ENCODE results near the gene IL17RC. TPM values are rescaled to one million over a fixed set of nuclear protein-coding genes. Genes with fewer than 3 reads are reported as not detected.

The IL17RC gene
- total RNA-seq, 4 donors from 2014 or later = 61.1 to 74.4 (median 67.1) TPM

DNA sequence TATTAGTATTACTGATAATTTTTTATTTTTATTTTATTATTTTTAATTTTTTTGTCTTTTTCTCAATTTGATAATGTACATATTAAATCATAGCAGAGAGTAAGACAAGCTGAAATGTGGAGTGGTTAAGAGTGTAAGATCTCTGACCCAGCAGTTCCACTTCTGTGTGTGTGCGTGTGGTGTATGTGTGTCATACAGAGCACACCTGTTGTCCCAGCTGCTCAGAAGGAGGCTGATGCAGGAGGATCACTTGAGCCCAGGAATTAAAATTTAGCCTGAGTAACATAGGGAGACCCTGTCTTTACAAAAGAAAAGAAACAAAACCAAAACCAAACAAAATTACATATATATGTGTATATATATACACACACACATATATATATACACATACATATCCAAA lies 35.5 kb upstream of the IL17RC start:
- Histone ChIP-seq H3K4me1 (peaks cover 0 to 8% (median 2%) of the 10 kb centered on the region in 4 donors), H3K9me3 (no peaks in the 10 kb centered on the region), H3K36me3 (no peaks in the 10 kb centered on the region), H3K27ac (no peak overlapping the region), H3K27me3 (no peaks in the 10 kb centered on the region), H3K4me3 (no peak overlapping the region)
- DNase-seq = no peak
- TF ChIP-seq POLR2A (IDR thresholded peaks at IDR 0.05) (no peak), EP300 (IDR thresholded peaks at IDR 0.05; ENCODE audit: low read depth) (no peak), POLR2AphosphoS5 (IDR thresholded peaks at IDR 0.05) (no peak)
- TF ChIP-seq, protein P1, sequence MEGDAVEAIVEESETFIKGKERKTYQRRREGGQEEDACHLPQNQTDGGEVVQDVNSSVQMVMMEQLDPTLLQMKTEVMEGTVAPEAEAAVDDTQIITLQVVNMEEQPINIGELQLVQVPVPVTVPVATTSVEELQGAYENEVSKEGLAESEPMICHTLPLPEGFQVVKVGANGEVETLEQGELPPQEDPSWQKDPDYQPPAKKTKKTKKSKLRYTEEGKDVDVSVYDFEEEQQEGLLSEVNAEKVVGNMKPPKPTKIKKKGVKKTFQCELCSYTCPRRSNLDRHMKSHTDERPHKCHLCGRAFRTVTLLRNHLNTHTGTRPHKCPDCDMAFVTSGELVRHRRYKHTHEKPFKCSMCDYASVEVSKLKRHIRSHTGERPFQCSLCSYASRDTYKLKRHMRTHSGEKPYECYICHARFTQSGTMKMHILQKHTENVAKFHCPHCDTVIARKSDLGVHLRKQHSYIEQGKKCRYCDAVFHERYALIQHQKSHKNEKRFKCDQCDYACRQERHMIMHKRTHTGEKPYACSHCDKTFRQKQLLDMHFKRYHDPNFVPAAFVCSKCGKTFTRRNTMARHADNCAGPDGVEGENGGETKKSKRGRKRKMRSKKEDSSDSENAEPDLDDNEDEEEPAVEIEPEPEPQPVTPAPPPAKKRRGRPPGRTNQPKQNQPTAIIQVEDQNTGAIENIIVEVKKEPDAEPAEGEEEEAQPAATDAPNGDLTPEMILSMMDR (IDR thresholded peaks at IDR 0.05) = no peak
- in situ Hi-C loops (cut with MboI; ENCODE audit: low pct_ligation_motif_present in 1 of 4, low pct_unique_long_range_greater_than_20kb in 1 of 4, low sequenced_read_pairs in 3 of 4) (no loop called here), intact Hi-C loops (cut with DNase I; ENCODE audit: low total_unique reads) (no loop called here)
- WGBS, 2 donors (ENCODE audit: low coverage in 1 of 2) = 80 to 81% methylated on average over 1 of the region's 1 CpG

- H3K9me3 ChIP-seq = no peaks in the 10 kb centered on the region
- DNase-seq = no peak
- in situ Hi-C loops (cut with MboI; ENCODE audit: low pct_ligation_motif_present in 1 of 4, low pct_unique_long_range_greater_than_20kb in 1 of 4, low sequenced_read_pairs in 3 of 4) (no loop called here), intact Hi-C loops (cut with DNase I; ENCODE audit: low total_unique reads) (no loop called here)
- no peaks in the 10 kb centered on the region for H3K36me3 ChIP-seq
- H3K27me3 ChIP-seq = no peaks in the 10 kb centered on the region
- WGBS, 2 donors (ENCODE audit: low coverage in 1 of 2) = 80 to 83% methylated on average over 7 of the region's 7 CpGs
- peak overlapping the region in 3 of 4 donors; percentile 13 to 50 (median 47) for H3K27ac ChIP-seq
- no peak overlapping the region for H3K4me3 ChIP-seq
- no peak for TF ChIP-seq POLR2A (IDR thresholded peaks at IDR 0.05)
- TF ChIP-seq POLR2AphosphoS5 (IDR thresholded peaks at IDR 0.05) = no peak
- no peak for TF ChIP-seq EP300 (IDR thresholded peaks at IDR 0.05; ENCODE audit: low read depth)
- TF ChIP-seq, protein P1 (IDR thresholded peaks at IDR 0.05) = no peak
- H3K4me1 ChIP-seq = peaks cover 0 to 8% (median 2%) of the 10 kb centered on the region in 4 donors
These were observed 33.0 kb upstream of the IL17RC start for GRCh38 chr3:9883706-9884554.

DNA sequence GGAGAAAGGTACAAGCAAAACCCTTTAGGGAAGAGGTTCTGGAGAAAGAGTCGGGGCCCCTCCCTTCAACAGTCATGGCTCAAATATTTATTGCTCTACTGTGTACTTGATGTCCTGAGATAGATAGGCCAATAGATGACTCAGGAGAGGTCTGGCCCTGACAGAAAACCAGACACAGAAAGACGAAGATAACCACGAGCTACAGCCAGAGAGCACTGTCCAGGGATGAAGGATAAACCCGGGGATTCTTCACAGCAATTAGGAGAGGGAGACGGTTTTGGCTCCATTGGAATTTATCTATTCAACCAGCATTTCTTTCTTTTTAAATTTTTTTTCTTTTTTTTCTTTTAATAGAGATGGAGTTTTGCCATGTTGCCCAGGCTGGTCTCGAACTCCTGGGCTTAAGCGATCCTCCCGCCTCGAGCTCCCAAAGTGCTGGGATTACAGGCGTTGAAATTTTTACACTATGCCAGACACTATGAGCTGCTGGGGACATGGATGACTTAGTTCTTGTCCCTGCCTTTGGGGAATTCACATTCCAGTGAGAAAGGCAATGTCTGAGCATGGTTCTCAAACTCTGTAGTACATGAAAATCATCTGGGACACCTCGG lies 32.2 kb upstream of the IL17RC start:
- in situ Hi-C loops (cut with MboI; ENCODE audit: low pct_ligation_motif_present in 1 of 4, low pct_unique_long_range_greater_than_20kb in 1 of 4, low sequenced_read_pairs in 3 of 4) (no loop called here), intact Hi-C loops (cut with DNase I; ENCODE audit: low total_unique reads) (no loop called here)
- Histone ChIP-seq H3K4me1 (peaks cover 0 to 8% (median 0%) of the 10 kb centered on the region in 4 donors), H3K9me3 (no peaks in the 10 kb centered on the region), H3K27me3 (no peaks in the 10 kb centered on the region), H3K4me3 (no peak overlapping the region), H3K27ac (peak overlapping the region in 3 of 4 donors; percentile 13 to 50 (median 47)), H3K36me3 (no peaks in the 10 kb centered on the region)
- no peak for DNase-seq
- TF ChIP-seq, protein P1 (IDR thresholded peaks at IDR 0.05) = no peak
- TF ChIP-seq POLR2AphosphoS5 (IDR thresholded peaks at IDR 0.05) (peak in 2 of 3 donors; percentile 44 to 55), POLR2A (IDR thresholded peaks at IDR 0.05) (no peak), EP300 (IDR thresholded peaks at IDR 0.05; ENCODE audit: low read depth) (no peak)
- WGBS, 2 donors (ENCODE audit: low coverage in 1 of 2) = 52 to 79% methylated on average over 6 to 11 of the region's 11 CpGs

DNA sequence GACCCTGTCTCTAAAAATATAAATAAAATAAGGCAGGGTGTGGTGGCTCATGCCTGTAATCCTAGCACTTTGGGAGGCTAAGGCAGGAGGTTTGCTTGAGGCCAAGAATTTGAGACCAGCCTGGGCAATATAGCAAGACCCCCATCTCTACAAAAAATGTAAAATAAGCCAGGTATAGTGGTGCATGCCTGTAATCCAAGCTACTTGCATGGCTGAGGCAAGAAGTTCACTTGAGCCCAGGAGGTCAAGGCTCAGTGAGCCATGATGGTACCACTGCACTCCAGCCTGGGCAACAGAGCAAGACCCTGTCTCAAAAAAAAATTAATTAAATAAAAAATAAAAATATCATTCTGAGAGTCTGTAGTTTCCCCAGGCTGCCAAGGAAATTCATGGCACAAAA lies 30.6 kb upstream of the IL17RC start:
- Histone ChIP-seq H3K4me3 (no peak overlapping the region), H3K36me3 (no peaks in the 10 kb centered on the region), H3K9me3 (no peaks in the 10 kb centered on the region), H3K27me3 (no peaks in the 10 kb centered on the region), H3K4me1 (peaks cover 0 to 16% (median 2%) of the 10 kb centered on the region in 4 donors), H3K27ac (no peak overlapping the region)
- TF ChIP-seq, protein P1 (IDR thresholded peaks at IDR 0.05) = no peak
- TF ChIP-seq POLR2A (IDR thresholded peaks at IDR 0.05) (no peak), POLR2AphosphoS5 (IDR thresholded peaks at IDR 0.05) (no peak), EP300 (IDR thresholded peaks at IDR 0.05; ENCODE audit: low read depth) (no peak)
- in situ Hi-C loops (cut with MboI; ENCODE audit: low pct_ligation_motif_present in 1 of 4, low pct_unique_long_range_greater_than_20kb in 1 of 4, low sequenced_read_pairs in 3 of 4) (no loop called here), intact Hi-C loops (cut with DNase I; ENCODE audit: low total_unique reads) (no loop called here)
- no peak for DNase-seq

All from transverse colon (tissue), 4 donors.